OCI-LY1 (cell line): ENCODE measurements around the gene SPDL1.

Source experiments
- CTCF ChIP-seq: fragments of 200-600 bp; sonication (generic), shearing (Covaris generic); IDR thresholded peaks from 2 replicates; pipeline ENCODE4 v1.5.1; 2017; ENCODE audit warnings: mild to moderate bottlenecking, antibody characterized with exemption, low read length, moderate library complexity, mixed read lengths
- EZH2 ChIP-seq: fragments of 200-600 bp; sonication (generic), shearing (Covaris generic); IDR thresholded peaks from 2 replicates; pipeline ENCODE4 v1.8.0; 2017; ENCODE audit warnings: borderline replicate concordance, mixed run types, mild to moderate bottlenecking, antibody characterized with exemption, low read length, moderate library complexity, mixed read lengths

GRCh38 chr5:169651526-169651925 is 68.0 kb downstream of the SPDL1 start:
- TF ChIP-seq CTCF (no peak), EZH2 (no peak)
